ENCODE data around the gene PDS5A. TPM values are rescaled to one million over a fixed set of nuclear protein-coding genes. Genes with fewer than 3 reads are reported as not detected.
"Not testable (repeated sequence)": the region's sequence is repeated elsewhere in the genome, so short reads cannot be mapped to it uniquely, and the experiment has no call there.

PDS5A gene
- total and polyA plus RNA-seq, 2 of the 13 experiments (the other 11 are each of a cell fraction or from before 2014, with no cell fraction given), result 31.8 to 57.0 TPM

- H3K4me3 ChIP-seq (replicated peaks in 1 of 3; ENCODE audit: insufficient read depth in 1 of 3, low read depth in 2 of 3, low read length in 3 of 3); FAIRE-seq; POLR2A ChIA-PET; BruUV-seq (replicated peaks); H4K20me1 ChIP-seq (ENCODE audit: insufficient read depth, low read length); in situ Hi-C loops (cut with HindIII; ENCODE audit: extremely low pct_ligation_motif_present, low pct_unique_long_range_greater_than_20kb); H3K27ac ChIP-seq (ENCODE audit: extremely low read length, insufficient read depth, low read length); CTCF ChIA-PET (ENCODE audit: low intra/inter-chr PET ratio, low total read pairs); DNase-seq (ENCODE audit: low spot score); H3K9ac ChIP-seq (ENCODE audit: insufficient read depth, low read depth, low read length); H3K4me1 ChIP-seq (ENCODE audit: insufficient read depth, low read length); H2AFZ ChIP-seq (ENCODE audit: low read length); H3K4me2 ChIP-seq (ENCODE audit: low read depth, low read length); intact Hi-C loops (cut with micrococcal nuclease; ENCODE audit: unreplicated experiment); ATAC-seq; H3K79me2 ChIP-seq (ENCODE audit: insufficient read depth, low read length); H3K36me3 ChIP-seq (replicated peaks in 1 of 2; ENCODE audit: control insufficient read depth in 1 of 2, insufficient read depth in 2 of 2, low read length in 2 of 2); H3K27me3 ChIP-seq (ENCODE audit: control insufficient read depth in 1 of 2, insufficient read depth in 2 of 2, low read length in 2 of 2); H3K9me3 ChIP-seq (ENCODE audit: low read length): not testable (repeated sequence)
- 0 out of 2 replicates have a peak, but pooled peaks have one; percentile 37 for TF ChIP-seq ZNF441 (CRISPR knock-in tag; IDR thresholded peaks at IDR 0.05; ENCODE audit: borderline replicate concordance)
- TF ChIP-seq CEBPB (IDR thresholded peaks at IDR 0.05; ENCODE audit: borderline replicate concordance, low read depth, low read length), result 0 out of 2 replicates have a peak, but pooled peaks have one; percentile 14
- TF ChIP-seq ZNF121 (CRISPR knock-in tag; IDR thresholded peaks at IDR 0.05), result 0 out of 2 replicates have a peak, but pooled peaks have one; percentile 44
- 10% methylated on average over 7 of the region's 7 CpGs for WGBS (ENCODE audit: low lambda C conversion rate)
Measured at GRCh38 chr4:40024049-40024448, 46.3 kb upstream of the PDS5A start.

- intact Hi-C loops (cut with micrococcal nuclease; ENCODE audit: unreplicated experiment); H2AFZ ChIP-seq (ENCODE audit: low read length); POLR2A ChIA-PET; H3K9ac ChIP-seq (ENCODE audit: insufficient read depth, low read depth, low read length); H3K4me3 ChIP-seq (replicated peaks in 1 of 3; ENCODE audit: insufficient read depth in 1 of 3, low read depth in 2 of 3, low read length in 3 of 3); DNase-seq (ENCODE audit: low spot score); CTCF ChIA-PET (ENCODE audit: low intra/inter-chr PET ratio, low total read pairs); H3K27ac ChIP-seq (ENCODE audit: extremely low read length, insufficient read depth, low read length); H3K27me3 ChIP-seq (ENCODE audit: control insufficient read depth in 1 of 2, insufficient read depth in 2 of 2, low read length in 2 of 2); in situ Hi-C loops (cut with HindIII; ENCODE audit: extremely low pct_ligation_motif_present, low pct_unique_long_range_greater_than_20kb); H4K20me1 ChIP-seq (ENCODE audit: insufficient read depth, low read length); H3K36me3 ChIP-seq (replicated peaks in 1 of 2; ENCODE audit: control insufficient read depth in 1 of 2, insufficient read depth in 2 of 2, low read length in 2 of 2); FAIRE-seq; H3K4me2 ChIP-seq (ENCODE audit: low read depth, low read length); BruUV-seq (replicated peaks); H3K79me2 ChIP-seq (ENCODE audit: insufficient read depth, low read length); H3K9me3 ChIP-seq (ENCODE audit: low read length); ATAC-seq; H3K4me1 ChIP-seq (ENCODE audit: insufficient read depth, low read length): not testable (repeated sequence)
- WGBS (ENCODE audit: low lambda C conversion rate), result 51% methylated on average over 4 of the region's 7 CpGs
Measured at GRCh38 chr4:40021116-40021515, 43.4 kb upstream of the PDS5A start.

Data from HepG2 (cell line).